GM19455 (cell line): Measurements from ENCODE around the gene UGGT2.
"Not testable (repeated sequence)": the region's sequence is repeated elsewhere in the genome, so short reads cannot be mapped to it uniquely, and the experiment has no call there.

Source experiments
- ATAC-seq: cut with Tn5 transposase; IDR thresholded peaks from one replicate; pipeline ENCODE4 v1.9.1; 2021; ENCODE audit not compliant: unreplicated experiment

The UGGT2 gene

DNA sequence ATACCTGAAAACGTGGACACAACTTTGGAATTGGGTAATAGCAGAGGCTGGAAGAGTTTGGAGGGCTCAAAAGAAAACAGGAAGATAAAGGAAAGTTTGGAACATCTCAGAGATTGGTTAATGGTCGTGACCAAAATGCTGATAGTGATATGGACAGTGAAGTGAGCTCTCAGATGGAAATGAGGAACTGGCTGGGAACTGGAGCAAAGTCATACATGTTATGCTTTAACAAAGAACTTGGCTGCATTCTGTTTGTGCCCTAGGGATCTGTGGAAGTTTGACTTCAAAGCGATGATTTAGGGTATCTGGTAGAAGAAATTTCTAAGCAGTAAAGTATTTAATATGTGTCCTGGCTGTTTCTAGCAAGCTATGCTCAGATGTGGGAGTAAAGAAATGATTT, 240.1 kb downstream of the UGGT2 start:
- ATAC-seq: no peak

DNA sequence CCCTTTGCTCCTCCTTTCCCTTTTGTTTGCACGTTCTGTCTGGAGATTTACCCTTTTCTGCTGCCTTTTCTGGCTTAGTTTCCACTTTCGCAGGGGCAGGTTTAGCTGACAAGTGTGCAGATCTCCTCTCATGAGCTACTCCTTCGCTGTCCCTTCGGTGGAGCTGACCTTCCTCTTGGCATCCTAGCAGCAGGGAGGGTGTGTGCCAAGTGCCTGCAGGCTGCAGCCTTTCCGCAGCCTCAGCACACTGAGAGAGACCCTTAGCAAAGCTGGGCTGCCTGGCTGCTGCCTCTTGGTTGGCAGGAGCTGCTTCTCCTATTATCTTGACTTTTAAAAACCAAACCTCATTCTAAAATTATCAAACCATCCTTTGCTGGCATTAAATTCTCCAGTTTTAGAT, 243.8 kb downstream of the UGGT2 start:
- no peak for ATAC-seq

DNA sequence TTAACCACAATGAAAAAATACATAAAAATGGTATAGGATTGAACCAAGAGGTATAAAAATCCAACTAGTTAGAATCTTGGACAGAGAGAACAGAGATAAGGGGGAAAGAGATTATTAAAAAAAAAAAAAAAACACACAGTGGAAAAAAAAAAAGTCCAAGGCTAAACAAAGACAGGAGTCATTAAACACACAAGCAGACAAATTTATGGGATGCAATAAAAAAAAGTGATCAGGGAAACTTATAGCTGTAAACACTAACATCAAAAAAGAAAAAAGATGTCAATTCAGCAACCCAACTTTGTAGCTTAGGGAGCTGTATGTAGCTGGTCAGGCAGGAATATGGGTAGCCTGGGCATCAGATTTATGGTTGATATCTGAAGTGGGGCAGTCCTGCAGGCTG, 247.3 kb downstream of the UGGT2 start:
- ATAC-seq: no peak

DNA sequence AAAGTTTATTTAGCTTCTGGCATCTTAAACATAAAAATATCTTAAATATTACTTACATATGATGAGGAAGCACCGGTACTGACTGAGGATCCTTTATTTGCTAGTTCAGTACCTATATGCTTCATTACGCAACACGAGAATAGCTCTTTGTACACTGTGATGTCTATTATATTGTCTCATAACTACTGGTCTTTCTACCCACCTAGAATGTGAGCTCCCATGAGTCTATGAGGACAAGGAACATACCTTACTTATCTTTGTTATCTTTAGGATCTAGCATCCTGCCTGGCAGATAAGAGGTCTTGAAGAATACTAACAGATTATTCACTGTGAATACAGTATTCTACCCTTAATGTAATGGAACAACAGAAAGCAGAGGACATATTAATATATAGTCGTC, 251.4 kb downstream of the UGGT2 start:
- ATAC-seq: no peak

DNA sequence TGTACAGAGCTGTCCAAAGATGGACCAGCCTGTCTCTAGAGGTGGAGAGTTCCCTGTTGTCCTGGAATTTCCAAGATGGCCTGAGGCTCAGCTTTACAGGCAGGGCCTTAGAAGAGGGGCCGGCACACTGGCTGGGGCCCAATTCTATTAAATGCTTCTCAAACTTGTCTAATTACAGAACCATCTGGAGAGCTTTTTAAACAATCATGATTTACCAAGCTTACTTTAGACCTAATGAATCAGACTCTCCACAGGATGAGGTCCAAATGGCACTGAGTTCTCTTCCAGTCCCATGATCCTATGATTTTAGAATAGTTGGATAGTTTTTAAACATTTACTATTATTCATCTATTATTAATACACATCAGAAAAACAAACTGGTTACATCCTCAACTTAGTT, 252.8 kb downstream of the UGGT2 start:
- no peak for ATAC-seq

DNA sequence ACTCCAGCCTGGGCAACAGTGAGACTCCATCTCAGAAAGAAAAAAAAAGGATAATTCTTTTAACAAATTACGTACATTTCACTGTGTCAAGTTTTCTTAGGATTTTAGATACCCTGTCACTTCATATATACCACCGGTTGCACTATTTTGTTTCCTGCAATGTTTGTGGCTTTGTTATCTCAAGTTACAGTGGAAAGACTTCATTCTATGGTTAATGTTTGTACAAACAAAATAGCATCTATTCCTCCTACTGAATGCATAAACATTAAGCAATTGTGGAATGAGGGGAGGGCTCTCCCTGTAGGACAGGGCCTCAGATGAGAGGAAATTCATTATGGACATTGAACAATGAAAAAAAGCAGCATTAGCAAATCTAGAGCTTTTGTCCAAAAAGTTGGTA, 256.2 kb downstream of the UGGT2 start:
- ATAC-seq: no peak

DNA sequence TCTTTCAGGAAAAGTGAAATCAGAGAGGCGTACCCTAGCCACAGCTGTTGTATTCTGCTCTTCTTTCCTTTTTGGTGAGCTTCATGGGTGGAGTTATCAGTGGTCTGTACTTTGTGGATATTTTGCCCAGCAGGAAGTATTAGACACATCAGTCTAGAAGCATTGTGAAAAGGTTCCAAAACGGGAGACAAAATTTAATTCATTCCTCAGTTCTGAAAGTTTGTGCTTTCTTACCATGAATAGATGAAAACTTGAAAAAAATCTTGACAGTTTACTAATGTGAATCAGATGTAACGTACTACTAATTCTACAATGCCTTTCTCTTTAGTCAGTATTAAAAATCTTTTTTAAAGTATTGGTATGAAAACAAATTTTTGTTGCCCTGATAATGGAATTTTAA, 259.4 kb downstream of the UGGT2 start:
- ATAC-seq: no peak

DNA sequence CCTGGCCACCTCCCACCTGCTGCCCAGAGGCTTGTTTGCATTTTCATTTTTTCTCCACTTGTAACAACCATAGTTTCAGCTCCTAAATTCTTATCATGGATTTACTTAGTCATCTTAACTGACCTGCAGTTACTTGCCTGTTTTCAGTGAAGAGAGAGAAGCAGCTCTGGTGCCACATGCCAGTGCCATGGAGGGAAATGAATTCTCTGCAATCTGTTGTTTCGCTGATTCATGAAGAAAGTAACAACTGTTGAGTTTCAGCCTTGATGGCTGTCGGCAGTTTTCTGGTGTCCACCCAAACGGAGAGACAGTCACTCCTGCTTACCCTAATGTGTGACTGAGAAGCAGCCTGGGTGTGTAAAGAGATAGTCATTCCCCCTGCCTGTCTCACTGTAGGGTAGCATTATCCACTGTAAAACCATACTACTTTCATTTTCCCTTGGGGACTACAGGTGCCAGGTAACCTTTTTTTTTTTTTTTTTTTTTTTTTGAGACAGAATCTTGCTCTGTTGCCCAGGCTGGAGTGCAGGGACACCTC, 260.1 kb downstream of the UGGT2 start:
- no peak for ATAC-seq

DNA sequence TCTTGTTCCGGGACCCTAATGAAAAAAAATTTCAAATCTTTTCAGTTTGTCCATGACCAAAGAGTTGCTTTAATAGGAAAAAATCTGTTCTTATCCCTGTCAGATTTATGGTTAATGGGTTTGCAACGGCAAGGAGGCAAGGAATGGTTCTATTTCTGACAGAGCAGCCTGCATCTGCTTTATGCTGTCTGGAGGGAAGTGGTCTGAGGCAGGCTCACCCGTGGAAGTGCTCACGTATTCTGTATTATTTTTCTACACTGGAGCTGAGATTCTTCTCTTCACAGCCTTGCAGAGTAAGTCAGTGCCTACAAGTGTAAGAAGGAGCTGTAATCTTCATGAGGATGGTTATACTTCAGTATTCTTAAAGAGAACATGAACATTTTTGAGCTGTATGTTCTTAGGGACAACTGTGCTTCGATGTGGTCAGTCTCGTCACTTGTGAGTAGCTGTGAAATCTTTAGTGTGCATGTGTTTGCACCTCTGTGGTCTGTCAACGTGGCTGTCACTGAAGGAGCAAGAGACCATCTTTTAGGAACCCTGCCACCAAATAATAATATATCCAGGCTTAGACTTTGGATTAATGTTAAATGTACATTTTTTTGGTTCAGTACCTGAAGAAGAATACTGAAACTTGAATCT, 262.0 kb downstream of the UGGT2 start:
- no peak for ATAC-seq

DNA sequence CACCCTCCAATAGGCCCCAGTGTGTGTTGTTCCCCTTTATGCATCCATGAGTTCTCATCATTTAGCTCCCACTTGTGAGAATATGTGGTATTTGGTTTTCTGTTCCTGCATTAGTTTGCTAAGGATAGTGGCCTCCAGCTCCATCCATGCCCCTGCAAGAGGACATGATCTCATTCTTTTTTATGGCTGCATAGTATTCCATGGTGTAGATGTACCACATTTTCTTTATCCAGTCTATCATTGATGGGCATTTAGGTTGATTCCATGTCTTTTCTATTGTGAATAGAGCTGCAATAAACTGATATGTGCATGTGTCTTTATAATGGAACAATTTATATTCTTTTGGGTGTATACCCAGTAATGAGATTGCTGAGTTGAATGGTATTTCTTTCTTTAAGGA, 263.9 kb downstream of the UGGT2 start:
- not testable (repeated sequence) for ATAC-seq

DNA sequence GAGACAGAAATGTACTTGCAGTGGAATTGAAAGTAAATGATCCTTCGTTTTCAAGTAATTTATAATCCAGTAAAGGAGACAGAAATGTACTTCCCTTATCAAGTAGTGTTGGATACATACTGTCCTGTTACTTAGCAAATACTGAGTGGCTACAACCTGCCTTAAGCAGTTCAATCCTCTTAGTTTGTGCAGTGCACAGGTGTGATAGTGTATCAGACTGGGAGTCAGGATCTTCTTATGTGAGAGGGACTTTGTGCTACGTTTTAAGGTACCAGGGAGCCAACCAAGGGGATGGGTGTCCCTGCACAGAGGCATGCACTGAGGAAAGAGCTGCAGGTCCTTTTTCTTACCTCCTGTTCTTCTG, 265.1 kb downstream of the UGGT2 start:
- ATAC-seq: no peak

DNA sequence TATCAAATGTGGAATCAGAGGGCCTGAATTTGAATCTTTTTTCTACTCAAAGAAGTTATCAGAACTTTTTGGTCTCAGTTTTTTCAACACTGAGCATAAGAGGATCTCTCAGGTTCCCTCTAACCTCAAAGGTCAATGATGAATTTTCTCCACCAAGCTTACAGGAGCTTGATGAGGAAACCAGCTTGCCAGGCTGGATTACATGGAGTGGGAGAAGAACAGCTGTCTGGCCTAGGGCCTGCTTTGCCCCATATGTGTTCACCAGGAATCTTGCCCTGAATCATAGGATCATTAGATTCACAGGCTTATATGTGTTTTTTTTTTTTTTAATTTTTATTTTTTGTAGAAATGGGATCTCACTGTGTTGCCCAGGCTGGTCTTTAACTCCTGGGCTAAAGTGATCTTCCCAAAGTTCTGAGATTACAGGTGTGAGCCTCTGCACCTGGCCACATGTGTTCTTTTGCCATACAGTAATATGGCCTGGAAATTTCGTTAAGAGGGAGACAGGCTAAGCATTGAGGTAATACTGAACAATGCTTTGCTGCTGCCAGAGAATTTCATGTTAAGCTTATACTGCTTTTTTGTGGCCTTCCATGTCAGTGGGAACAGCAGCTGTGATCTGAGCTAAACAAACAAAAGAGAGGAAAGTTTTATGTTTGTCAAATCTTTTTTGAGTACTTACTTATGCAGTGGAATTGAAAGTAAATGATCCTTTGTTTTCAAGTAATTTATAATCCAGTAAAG, 265.7 kb downstream of the UGGT2 start:
- no peak for ATAC-seq

DNA sequence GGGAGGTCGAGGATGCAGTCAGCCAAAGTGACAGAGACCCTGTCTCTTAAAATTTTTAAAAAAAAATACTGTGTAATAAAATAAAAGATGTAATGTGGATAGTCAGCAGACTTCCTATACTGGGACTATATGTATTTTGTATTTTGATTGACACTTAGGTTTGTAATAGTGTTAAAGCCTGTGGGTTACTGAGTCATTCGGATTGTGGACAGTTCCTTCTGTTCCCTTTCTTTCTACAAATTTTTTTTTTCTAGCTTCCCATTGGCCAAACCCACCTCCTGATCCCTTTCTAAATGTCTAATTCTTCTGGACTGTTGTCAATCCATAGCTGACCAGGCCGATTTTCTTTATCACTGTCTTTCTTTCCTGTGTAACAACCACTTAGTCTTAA, 268.3 kb downstream of the UGGT2 start:
- ATAC-seq: no peak

DNA sequence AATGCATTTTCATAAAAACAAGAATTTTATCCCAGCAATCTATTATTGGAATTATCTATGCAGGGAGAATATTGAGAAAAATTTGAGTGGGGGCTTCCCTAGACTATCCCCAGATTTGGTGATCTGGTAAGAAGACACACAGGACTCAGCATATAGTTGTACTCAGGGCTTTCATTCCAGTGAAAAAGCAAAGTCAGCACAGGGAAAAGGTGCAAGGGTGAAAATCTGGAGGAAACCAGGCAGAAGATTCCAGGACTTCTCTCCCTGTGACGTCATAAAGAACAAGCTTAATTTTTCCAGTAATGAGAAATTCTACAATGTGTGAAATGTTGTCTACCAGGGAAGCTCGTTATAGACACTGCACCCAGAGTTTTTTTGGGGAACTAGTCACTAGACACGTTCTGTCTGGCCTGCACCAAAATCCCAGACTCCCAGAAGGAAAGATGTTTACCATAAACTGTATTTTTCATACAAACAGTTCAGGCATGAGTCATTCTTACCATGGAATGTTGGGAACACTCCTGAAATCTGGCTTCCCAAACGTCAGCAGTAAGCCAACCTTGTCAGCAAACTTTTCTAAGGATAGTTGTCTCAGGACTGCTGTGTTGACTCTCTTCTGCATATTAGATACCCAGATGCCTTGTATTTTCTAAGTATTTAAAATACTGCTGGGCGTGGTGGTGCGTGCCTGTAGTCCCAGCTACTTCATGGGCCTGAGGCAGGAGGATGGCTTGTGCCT, 268.9 kb downstream of the UGGT2 start:
- no peak for ATAC-seq

DNA sequence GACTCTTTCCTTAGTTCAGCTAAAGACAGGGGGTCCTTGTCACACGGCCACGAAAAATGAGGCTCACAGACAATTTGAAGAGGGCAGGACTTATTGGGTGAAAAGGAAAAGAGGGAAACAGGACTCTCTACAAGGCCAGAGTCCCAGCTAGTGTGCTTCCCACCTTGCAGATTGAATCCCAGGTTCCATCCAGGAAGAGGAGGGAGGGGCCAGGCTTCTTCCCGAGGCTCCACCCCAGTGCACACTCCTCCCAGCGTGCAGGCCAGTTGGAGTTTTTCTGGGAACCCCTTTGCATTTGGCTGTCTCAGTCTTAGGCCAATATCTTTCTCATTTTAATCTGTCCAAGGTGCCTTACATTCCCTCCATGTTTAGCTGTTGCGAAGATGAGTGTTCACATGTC, 269.5 kb downstream of the UGGT2 start:
- no peak for ATAC-seq

DNA sequence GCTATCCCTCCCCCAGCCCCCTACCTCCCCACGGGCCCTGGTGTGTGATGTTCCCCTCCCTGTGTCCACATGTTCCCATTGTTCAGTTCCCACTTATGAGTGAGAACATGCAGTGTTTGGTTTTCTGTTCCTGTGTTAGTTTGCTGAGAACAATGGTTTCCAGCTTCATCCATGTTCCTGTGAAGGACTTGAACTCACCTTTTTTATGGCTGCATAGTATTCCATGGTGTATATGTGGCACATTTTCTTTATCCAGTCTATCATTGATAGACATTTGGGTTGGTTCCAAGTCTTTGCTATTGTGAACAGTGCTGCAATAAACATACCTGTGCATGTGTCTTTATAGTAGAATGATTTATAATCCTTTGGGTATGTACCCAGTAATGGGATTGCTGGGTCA, 271.3 kb downstream of the UGGT2 start:
- ATAC-seq: not testable (repeated sequence)

DNA sequence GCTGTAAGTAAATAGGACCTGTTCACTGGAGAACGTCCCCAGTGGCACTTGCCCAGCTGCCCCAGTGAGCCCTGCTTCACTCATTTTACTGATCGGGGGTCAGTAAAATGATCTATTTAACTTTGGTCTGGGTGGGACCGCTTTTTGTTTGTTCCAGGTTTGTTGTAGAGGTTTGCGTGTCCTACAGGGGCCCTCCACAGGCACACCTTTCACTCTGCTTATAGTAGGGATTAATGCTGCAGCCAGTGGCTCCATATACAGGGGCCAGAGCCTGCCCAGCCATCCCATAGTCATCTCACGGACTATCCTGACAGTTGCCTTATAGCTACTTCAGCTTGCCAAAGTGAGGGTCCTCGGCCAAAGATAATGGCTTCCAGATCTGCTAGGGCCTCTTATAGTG, 272.2 kb downstream of the UGGT2 start:
- no peak for ATAC-seq

DNA sequence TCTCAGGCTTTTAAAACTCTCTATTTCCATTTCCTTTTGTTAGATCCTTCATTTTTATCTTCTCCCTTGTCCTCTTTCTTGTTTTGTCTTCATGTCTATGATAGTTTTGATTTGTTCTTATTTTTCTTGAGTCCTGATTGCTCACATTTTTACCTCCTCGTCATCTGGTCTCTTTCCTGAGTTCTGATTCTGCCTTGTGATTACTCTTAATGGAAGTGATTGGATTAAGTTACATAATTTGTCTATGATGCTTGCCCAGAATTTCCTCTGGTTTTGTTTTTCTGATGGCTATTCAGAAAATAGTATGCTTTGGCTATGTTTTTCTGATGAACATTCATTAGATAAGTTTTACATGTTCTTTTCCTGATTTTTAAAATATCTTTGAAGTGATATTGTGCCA, 273.7 kb downstream of the UGGT2 start:
- no peak for ATAC-seq

DNA sequence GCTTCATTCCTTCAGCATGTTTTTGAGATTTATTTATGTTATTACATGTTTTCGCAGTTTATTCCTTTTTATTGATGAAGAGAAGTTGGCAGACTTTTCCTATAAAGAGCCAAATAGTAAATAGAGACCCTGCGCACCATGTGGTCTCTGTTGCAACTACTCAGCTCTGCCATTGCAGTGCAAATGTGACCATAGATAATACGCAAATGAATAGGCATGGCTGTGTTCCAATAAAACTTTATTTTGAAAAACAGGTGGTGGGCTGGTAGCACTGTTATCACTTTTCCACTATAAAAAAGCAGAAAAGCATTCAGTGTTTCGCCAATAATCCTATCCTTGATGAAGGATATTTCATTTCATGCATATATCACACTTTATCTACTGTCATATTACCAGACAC, 281.3 kb downstream of the UGGT2 start:
- no peak for ATAC-seq

DNA sequence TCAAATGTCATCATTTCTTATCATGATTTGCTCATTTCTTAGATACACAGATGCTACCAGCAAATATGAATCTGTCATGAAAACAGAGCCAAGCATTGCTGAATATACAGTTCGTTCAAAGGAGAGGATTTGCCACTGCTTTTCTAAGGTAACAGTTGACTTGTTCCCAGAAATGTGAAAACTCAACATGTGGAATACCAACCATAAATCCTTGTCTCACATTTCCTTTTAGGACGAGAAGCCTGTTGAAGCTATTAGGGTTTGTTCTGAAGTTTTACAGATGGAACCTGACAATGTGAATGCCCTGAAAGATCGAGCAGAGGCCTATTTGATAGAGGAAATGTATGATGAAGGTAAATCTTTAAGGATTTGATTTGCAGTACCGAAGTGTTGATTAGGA, 289.6 kb downstream of the UGGT2 start:
- ATAC-seq: no peak

DNA sequence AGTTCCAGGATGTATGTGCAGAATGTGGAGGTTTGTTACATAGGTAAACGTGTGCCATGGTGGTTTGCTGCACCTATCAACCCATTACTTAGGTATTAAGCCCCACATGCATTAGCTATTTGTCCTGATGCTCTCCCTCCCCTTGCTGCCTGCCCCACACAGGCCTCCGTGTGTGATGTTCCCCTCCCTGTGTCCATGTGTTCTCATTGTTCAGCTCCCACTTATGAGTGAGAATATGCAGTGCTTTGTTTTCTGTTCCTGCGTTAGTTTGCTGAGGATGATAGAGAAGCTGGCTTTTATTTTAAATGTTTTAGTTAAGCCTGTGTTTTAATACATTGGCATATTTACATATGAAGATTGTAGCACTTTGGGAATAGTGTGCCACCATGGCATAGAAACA, 290.6 kb downstream of the UGGT2 start:
- not testable (repeated sequence) for ATAC-seq

DNA sequence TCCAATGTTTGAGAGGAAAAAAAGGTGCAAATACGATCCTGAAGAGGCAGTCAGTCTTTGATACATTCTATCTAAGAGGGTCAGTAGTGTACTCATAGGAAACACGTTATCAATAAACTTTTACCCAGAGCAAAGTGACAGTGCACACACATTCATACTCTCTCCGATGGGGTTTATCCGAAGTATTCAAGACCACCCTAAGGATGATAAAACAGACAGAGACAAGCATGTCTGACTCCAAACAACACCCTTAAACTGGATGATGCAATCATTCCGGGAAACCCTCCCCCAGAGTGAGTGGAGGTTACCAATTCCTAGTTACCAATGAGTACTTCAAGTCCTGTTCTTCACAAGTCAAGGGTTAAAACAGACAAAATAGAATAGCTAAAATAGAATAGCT, 297.1 kb downstream of the UGGT2 start:
- no peak for ATAC-seq
